Measurements from ENCODE around the gene CARNS1. TPM values are rescaled to one million over a fixed set of nuclear protein-coding genes. Genes with fewer than 3 reads are reported as not detected.
"Not testable (repeated sequence)": the region's sequence is repeated elsewhere in the genome, so short reads cannot be mapped to it uniquely, and the experiment has no call there.

CARNS1 gene
- total RNA-seq, 6 experiments from 2014 or later: 0.05 to 0.14 (median 0.06) TPM; not detected in 1

GRCh38 chr11:67422891-67423290, 7.4 kb downstream of the CARNS1 start:
- Mint-ChIP-seq H3K36me3 (ENCODE audit: low read depth) (no peaks in the 10 kb centered on the region), H3K4me1 (ENCODE audit: low read depth) (peaks cover 3% of the 10 kb centered on the region; the same call in 1 of the 2 replicates), H3K27ac (no peak overlapping the region), H3K9me3 (no peaks in the 10 kb centered on the region), H3K27me3 (ENCODE audit: insufficient read depth) (no peaks in the 10 kb centered on the region; the same call in none of the 2 replicates), H3K4me3 (no peak overlapping the region)
- DNase-seq: no peak
- TF ChIP-seq CTCF (IDR thresholded peaks at IDR 0.05): no peak

- no peak for DNase-seq
- H3K27ac Mint-ChIP-seq: no peak overlapping the region
- no peak for TF ChIP-seq CTCF (IDR thresholded peaks at IDR 0.05)
- H3K36me3 Mint-ChIP-seq (ENCODE audit: low read depth): no peaks in the 10 kb centered on the region
- no peaks in the 10 kb centered on the region; the same call in none of the 2 replicates for H3K27me3 Mint-ChIP-seq (ENCODE audit: insufficient read depth)
- H3K4me3 Mint-ChIP-seq: no peak overlapping the region
- H3K4me1 Mint-ChIP-seq (ENCODE audit: low read depth): peaks cover 6% of the 10 kb centered on the region; the same call in 1 of the 2 replicates
- no peaks in the 10 kb centered on the region for H3K9me3 Mint-ChIP-seq
Observed at GRCh38 chr11:67423466-67423865, 8.0 kb downstream of the CARNS1 start.

- Mint-ChIP-seq H3K4me3 (no peak overlapping the region), H3K27ac (no peak overlapping the region), H3K27me3 (ENCODE audit: insufficient read depth) (no peaks in the 10 kb centered on the region; the same call in none of the 2 replicates), H3K36me3 (ENCODE audit: low read depth) (no peaks in the 10 kb centered on the region), H3K4me1 (ENCODE audit: low read depth) (peaks cover 6% of the 10 kb centered on the region; the same call in 1 of the 2 replicates), H3K9me3 (no peaks in the 10 kb centered on the region)
- DNase-seq: no peak
- no peak for TF ChIP-seq CTCF (IDR thresholded peaks at IDR 0.05)
Observed at GRCh38 chr11:67423891-67424613, 8.6 kb downstream of the CARNS1 start.

GRCh38 chr11:67427364-67427859, 11.9 kb downstream of the CARNS1 start:
- H3K27me3 Mint-ChIP-seq (ENCODE audit: insufficient read depth); H3K9me3 Mint-ChIP-seq; H3K27ac Mint-ChIP-seq; DNase-seq; H3K36me3 Mint-ChIP-seq (ENCODE audit: low read depth); H3K4me1 Mint-ChIP-seq (ENCODE audit: low read depth): not testable (repeated sequence)
- H3K4me3 Mint-ChIP-seq: peak overlapping the region; percentile 96

- peak; percentile 95 for DNase-seq
- Mint-ChIP-seq H3K4me1 (ENCODE audit: low read depth) (peaks cover 6% of the 10 kb centered on the region; the same call in 1 of the 2 replicates), H3K4me3 (peak within 1 kb of the TSS; percentile 96), H3K36me3 (ENCODE audit: low read depth) (peaks cover 8% of the 10 kb centered on the region), H3K9me3 (no peaks in the 10 kb centered on the region), H3K27me3 (ENCODE audit: insufficient read depth) (no peaks in the 10 kb centered on the region; the same call in none of the 2 replicates), H3K27ac (peak within 1 kb of the TSS; percentile 86)
- no peak for TF ChIP-seq CTCF (IDR thresholded peaks at IDR 0.05)
Observed at GRCh38 chr11:67428052-67429001, 12.8 kb downstream of the CARNS1 start, which contains the start of gene RPS6KB2. RPS6KB2 (plus strand) TSS chr11:67428494; CDS start chr11:67428546, 52 bp downstream.
